GM19395 (cell line): ENCODE results near the gene PCSK5.
A peak's percentile ranks its signal among the peaks of the same experiment; 100 is the strongest.
"Not testable (repeated sequence)": the region's sequence is repeated elsewhere in the genome, so short reads cannot be mapped to it uniquely, and the experiment has no call there.

Experiments used
- ATAC-seq: cut with Tn5 transposase; IDR thresholded peaks from one replicate; pipeline ENCODE4 v1.9.1; 2021; ENCODE audit warnings: mild to moderate bottlenecking, moderate library complexity; ENCODE audit not compliant: unreplicated experiment

The PCSK5 gene

GRCh38 chr9:76296561-76297310 is 406.3 kb downstream of the PCSK5 start:
- no peak for ATAC-seq

- ATAC-seq: no peak
These were observed 407.3 kb downstream of the PCSK5 start for GRCh38 chr9:76297721-76298239.

GRCh38 chr9:76298521-76299144 is 408.2 kb downstream of the PCSK5 start:
- ATAC-seq: no peak

GRCh38 chr9:76302543-76302942 is 412.1 kb downstream of the PCSK5 start:
- no peak for ATAC-seq

- ATAC-seq: peak; percentile 74
These were observed 412.6 kb downstream of the PCSK5 start for GRCh38 chr9:76302947-76303550.

GRCh38 chr9:76307047-76307446 is 416.6 kb downstream of the PCSK5 start:
- not testable (repeated sequence) for ATAC-seq

GRCh38 chr9:76310577-76310976 is 420.1 kb downstream of the PCSK5 start:
- ATAC-seq: no peak

GRCh38 chr9:76310991-76311390 is 420.5 kb downstream of the PCSK5 start:
- no peak for ATAC-seq

GRCh38 chr9:76311537-76311936 is 421.1 kb downstream of the PCSK5 start:
- ATAC-seq: no peak

GRCh38 chr9:76313771-76314170 is 423.3 kb downstream of the PCSK5 start:
- no peak for ATAC-seq

GRCh38 chr9:76314321-76314720 is 423.8 kb downstream of the PCSK5 start:
- ATAC-seq: no peak

- ATAC-seq: no peak
These were observed 425.6 kb downstream of the PCSK5 start for GRCh38 chr9:76316069-76316468.

- ATAC-seq: not testable (repeated sequence)
These were observed 429.0 kb downstream of the PCSK5 start for GRCh38 chr9:76319466-76319865.

GRCh38 chr9:76321195-76321828 is 430.8 kb downstream of the PCSK5 start:
- ATAC-seq: no peak

- ATAC-seq: no peak
These were observed 432.3 kb downstream of the PCSK5 start for GRCh38 chr9:76322810-76323209.

- ATAC-seq: no peak
These were observed 433.0 kb downstream of the PCSK5 start for GRCh38 chr9:76323490-76323889.

- ATAC-seq: not testable (repeated sequence)
These were observed 433.6 kb downstream of the PCSK5 start for GRCh38 chr9:76324030-76324429.

GRCh38 chr9:76330034-76330433 is 439.6 kb downstream of the PCSK5 start:
- no peak for ATAC-seq

- ATAC-seq: no peak
These were observed 442.9 kb downstream of the PCSK5 start for GRCh38 chr9:76333388-76333787.

- ATAC-seq: no peak
These were observed 443.5 kb downstream of the PCSK5 start for GRCh38 chr9:76333964-76334363.

GRCh38 chr9:76336027-76336426 is 445.6 kb downstream of the PCSK5 start:
- no peak for ATAC-seq
